ENCODE data around the gene RRM2. TPM values are rescaled to one million over a fixed set of nuclear protein-coding genes. Genes with fewer than 3 reads are reported as not detected.

The RRM2 gene

Small RNAs within 50 kb of the gene (small RNA-seq; reads per million reads assigned to genes)
- not detected for gene RF00410
- gene RF00568, result not detected
